Omental fat pad (tissue), 4 donors: ENCODE measurements around the gene TRIM49D1. TPM values are rescaled to one million over a fixed set of nuclear protein-coding genes. Genes with fewer than 3 reads are reported as not detected.
"Not testable (repeated sequence)": the region's sequence is repeated elsewhere in the genome, so short reads cannot be mapped to it uniquely, and the experiment has no call there.

Experiments
- ATAC-seq: fragments of 150-250 bp; one replicate; pipeline ENCODE4 v1.9.1; 2016; ENCODE audit warnings: mild to moderate bottlenecking, moderate library complexity; ENCODE audit not compliant: low FRiP score
- DNase-seq: peaks from one replicate; pipeline ENCODE4 v3.0.0-alpha.2; 2019; ENCODE audit warnings: low spot score
- CTCF ChIP-seq, 3 donors: fragments of 450-650 bp; IDR thresholded peaks; one replicate each; pipeline ENCODE4 v1.5.1; 2016 to 2017; ENCODE audit warnings: antibody characterized with exemption in 3 of 3, mild to moderate bottlenecking in 3 of 3, moderate library complexity in 2 of 3
- small RNA-seq: library from RNA; depleted of rRNA; stranded (forward); fragments of <200 nt; gene quantifications from one replicate; pipeline ENCODE3, GENCODE V24; 2016
- total RNA-seq, 4 donors: library from RNA; depleted of rRNA; stranded (reverse); fragments of >200 nt; gene quantifications; one replicate each; pipeline ENCODE4 v1.1.0, GENCODE V29; 2016

The TRIM49D1 gene
- not detected for total RNA-seq

GRCh38 chr11:89922195-89922660, at the start of gene TRIM49D1:
Gene TRIM49D1 (minus strand): TSS chr11:89922245. CDS start chr11:89917710, 4,535 bp downstream.
- no peak for TF ChIP-seq CTCF (IDR thresholded peaks at IDR 0.05)
- no peak for ATAC-seq
- DNase-seq: no peak

- DNase-seq, ATAC-seq: not testable (repeated sequence)
Measured at GRCh38 chr11:89965737-89966136, 43.7 kb upstream of the TRIM49D1 start, which contains the start of gene TRIM64. Gene TRIM64 (plus strand): TSS chr11:89966037. CDS start chr11:89968504, 2,467 bp downstream.

GRCh38 chr11:89960833-89961232, 38.8 kb upstream of the TRIM49D1 start:
- not testable (repeated sequence) for ATAC-seq, DNase-seq

- not testable (repeated sequence) for ATAC-seq, DNase-seq
Measured at GRCh38 chr11:89923764-89924163, 1.7 kb upstream of the TRIM49D1 start, which contains the start of gene TRIM49D2. Gene TRIM49D2 (plus strand): TSS chr11:89924064. CDS start chr11:89926762, 2,698 bp downstream.

- DNase-seq, ATAC-seq: not testable (repeated sequence)
Measured at GRCh38 chr11:89900809-89901208, 21.2 kb downstream of the TRIM49D1 start.

- DNase-seq, ATAC-seq: not testable (repeated sequence)
Measured at GRCh38 chr11:89893245-89893644, 28.8 kb downstream of the TRIM49D1 start.

GRCh38 chr11:89877511-89877910, 44.5 kb downstream of the TRIM49D1 start:
- DNase-seq, ATAC-seq: not testable (repeated sequence)

GRCh38 chr11:89872588-89872987, 49.5 kb downstream of the TRIM49D1 start:
- DNase-seq, ATAC-seq: not testable (repeated sequence)

- not testable (repeated sequence) for ATAC-seq, DNase-seq
Measured at GRCh38 chr11:89865223-89865622, 56.8 kb downstream of the TRIM49D1 start.

- not testable (repeated sequence) for DNase-seq, ATAC-seq
Measured at GRCh38 chr11:89863906-89864704, 57.9 kb downstream of the TRIM49D1 start.

Small RNA genes within 50 kb of the gene (small RNA-seq; reads per million reads assigned to genes)
- not detected for gene AP004607.1

Other genes starting within 250 kb of the TRIM49D1 start
- gene TRIM77, start 211.9 kb downstream of the TRIM49D1 start, total RNA-seq: not detected
- gene TRIM49, start 113.7 kb downstream of the TRIM49D1 start, total RNA-seq: not detected
- gene TRIM64B, start 43.8 kb downstream of the TRIM49D1 start, total RNA-seq: not detected
- gene TRIM49D2, start 1.8 kb upstream of the TRIM49D1 start, total RNA-seq: not detected
- not detected for gene TRIM64, start 43.8 kb upstream of the TRIM49D1 start, total RNA-seq
- gene TRIM49C, start 108.9 kb upstream of the TRIM49D1 start, total RNA-seq: not detected
- not detected for gene UBTFL1, start 163.7 kb upstream of the TRIM49D1 start, total RNA-seq
- 10 to 100 TPM in 1 of 4 donors, 1 to 10 TPM in 3; 1.9 to 10.2 (median 4.9) TPM for gene NAALAD2, start 212.4 kb upstream of the TRIM49D1 start, total RNA-seq